ENCODE results near the gene GULP1.

The GULP1 gene

DNA sequence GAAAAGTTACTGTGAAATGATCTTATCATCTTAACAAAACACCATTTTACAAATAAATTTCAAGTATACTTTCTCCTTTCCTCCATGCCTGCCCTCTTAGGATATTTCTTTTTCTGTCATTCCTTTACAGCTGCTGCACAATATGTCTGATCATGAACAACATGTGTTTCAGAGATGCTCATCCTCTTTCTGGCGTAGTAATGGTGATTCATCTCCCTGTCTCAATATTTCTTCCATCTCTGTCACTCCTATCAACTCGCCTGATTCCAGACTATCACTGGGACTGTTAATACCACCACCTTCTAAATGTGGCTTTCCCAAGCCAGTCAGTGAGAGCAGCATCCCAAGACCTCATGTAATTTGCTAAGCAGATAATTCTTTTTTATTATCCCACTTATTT, 290.5 kb downstream of the GULP1 start:
- ATAC-seq, result no peak

DNA sequence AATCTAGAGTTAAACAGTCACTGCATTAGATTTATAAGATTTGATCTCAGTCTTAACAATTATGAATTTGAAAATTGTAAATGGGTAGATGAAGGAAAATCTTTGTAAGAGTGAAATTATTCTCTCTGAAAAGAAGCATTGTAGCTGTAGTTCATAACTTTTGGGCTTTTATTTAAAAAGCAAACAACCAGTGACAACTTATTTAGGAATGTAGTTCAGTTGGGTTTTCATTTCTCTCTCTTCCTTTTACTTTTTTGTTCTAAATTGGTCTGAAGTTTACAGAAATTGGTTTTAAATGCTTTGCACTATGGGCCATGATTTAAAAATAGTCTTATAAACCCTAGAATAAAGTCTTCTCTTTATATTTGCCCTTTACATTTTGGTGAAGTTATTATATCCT, 296.6 kb downstream of the GULP1 start:
- ATAC-seq, result no peak
- TF ChIP-seq TCF4 (CRISPR knock-in tag; IDR thresholded peaks at IDR 0.05; ENCODE audit: borderline replicate concordance) (no peak), ISL1 (CRISPR knock-in tag; IDR thresholded peaks at IDR 0.05) (no peak), GLIS3 (CRISPR knock-in tag; IDR thresholded peaks at IDR 0.05) (no peak), ZFP3 (CRISPR knock-in tag; IDR thresholded peaks at IDR 0.05) (no peak), SNAI2 (CRISPR knock-in tag; IDR thresholded peaks at IDR 0.05) (no peak), ARNTL (CRISPR knock-in tag; IDR thresholded peaks at IDR 0.05; ENCODE audit: borderline replicate concordance, low read depth) (no peak), TOX (CRISPR knock-in tag; IDR thresholded peaks at IDR 0.05; ENCODE audit: borderline replicate concordance) (no peak), ESRRG (CRISPR knock-in tag; IDR thresholded peaks at IDR 0.05) (no peak), ZC3H10 (CRISPR knock-in tag; IDR thresholded peaks at IDR 0.05) (no peak), RARB (CRISPR knock-in tag; IDR thresholded peaks at IDR 0.05) (no peak), PPARA (CRISPR knock-in tag; IDR thresholded peaks at IDR 0.05; ENCODE audit: borderline replicate concordance) (no peak), CSDC2 (CRISPR knock-in tag; IDR thresholded peaks at IDR 0.05) (no peak), ZNF565 (CRISPR knock-in tag; conservative IDR thresholded peaks at IDR 0.05; ENCODE audit: low read depth) (no peak)
- TF ChIP-seq, protein P1, sequence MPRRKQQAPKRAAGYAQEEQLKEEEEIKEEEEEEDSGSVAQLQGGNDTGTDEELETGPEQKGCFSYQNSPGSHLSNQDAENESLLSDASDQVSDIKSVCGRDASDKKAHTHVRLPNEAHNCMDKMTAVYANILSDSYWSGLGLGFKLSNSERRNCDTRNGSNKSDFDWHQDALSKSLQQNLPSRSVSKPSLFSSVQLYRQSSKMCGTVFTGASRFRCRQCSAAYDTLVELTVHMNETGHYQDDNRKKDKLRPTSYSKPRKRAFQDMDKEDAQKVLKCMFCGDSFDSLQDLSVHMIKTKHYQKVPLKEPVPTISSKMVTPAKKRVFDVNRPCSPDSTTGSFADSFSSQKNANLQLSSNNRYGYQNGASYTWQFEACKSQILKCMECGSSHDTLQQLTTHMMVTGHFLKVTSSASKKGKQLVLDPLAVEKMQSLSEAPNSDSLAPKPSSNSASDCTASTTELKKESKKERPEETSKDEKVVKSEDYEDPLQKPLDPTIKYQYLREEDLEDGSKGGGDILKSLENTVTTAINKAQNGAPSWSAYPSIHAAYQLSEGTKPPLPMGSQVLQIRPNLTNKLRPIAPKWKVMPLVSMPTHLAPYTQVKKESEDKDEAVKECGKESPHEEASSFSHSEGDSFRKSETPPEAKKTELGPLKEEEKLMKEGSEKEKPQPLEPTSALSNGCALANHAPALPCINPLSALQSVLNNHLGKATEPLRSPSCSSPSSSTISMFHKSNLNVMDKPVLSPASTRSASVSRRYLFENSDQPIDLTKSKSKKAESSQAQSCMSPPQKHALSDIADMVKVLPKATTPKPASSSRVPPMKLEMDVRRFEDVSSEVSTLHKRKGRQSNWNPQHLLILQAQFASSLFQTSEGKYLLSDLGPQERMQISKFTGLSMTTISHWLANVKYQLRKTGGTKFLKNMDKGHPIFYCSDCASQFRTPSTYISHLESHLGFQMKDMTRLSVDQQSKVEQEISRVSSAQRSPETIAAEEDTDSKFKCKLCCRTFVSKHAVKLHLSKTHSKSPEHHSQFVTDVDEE (CRISPR knock-in tag; IDR thresholded peaks at IDR 0.05), result no peak
- TF ChIP-seq, protein P2, sequence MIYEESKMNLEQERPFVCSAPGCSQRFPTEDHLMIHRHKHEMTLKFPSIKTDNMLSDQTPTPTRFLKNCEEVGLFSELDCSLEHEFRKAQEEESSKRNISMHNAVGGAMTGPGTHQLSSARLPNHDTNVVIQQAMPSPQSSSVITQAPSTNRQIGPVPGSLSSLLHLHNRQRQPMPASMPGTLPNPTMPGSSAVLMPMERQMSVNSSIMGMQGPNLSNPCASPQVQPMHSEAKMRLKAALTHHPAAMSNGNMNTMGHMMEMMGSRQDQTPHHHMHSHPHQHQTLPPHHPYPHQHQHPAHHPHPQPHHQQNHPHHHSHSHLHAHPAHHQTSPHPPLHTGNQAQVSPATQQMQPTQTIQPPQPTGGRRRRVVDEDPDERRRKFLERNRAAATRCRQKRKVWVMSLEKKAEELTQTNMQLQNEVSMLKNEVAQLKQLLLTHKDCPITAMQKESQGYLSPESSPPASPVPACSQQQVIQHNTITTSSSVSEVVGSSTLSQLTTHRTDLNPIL (CRISPR knock-in tag; IDR thresholded peaks at IDR 0.05; ENCODE audit: low read depth), result no peak
- TF ChIP-seq, protein P3, sequence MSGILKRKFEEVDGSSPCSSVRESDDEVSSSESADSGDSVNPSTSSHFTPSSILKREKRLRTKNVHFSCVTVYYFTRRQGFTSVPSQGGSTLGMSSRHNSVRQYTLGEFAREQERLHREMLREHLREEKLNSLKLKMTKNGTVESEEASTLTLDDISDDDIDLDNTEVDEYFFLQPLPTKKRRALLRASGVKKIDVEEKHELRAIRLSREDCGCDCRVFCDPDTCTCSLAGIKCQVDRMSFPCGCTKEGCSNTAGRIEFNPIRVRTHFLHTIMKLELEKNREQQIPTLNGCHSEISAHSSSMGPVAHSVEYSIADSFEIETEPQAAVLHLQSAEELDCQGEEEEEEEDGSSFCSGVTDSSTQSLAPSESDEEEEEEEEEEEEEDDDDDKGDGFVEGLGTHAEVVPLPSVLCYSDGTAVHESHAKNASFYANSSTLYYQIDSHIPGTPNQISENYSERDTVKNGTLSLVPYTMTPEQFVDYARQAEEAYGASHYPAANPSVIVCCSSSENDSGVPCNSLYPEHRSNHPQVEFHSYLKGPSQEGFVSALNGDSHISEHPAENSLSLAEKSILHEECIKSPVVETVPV (CRISPR knock-in tag; IDR thresholded peaks at IDR 0.05), result no peak

More for the DNA sequence above, 290.5 kb downstream of the GULP1 start:
- TF ChIP-seq ARNTL (CRISPR knock-in tag; IDR thresholded peaks at IDR 0.05; ENCODE audit: borderline replicate concordance, low read depth) (no peak), GLIS3 (CRISPR knock-in tag; IDR thresholded peaks at IDR 0.05) (no peak), PPARA (CRISPR knock-in tag; IDR thresholded peaks at IDR 0.05; ENCODE audit: borderline replicate concordance) (no peak), OSR1 (CRISPR knock-in tag; IDR thresholded peaks at IDR 0.05) (no peak), ZNF70 (CRISPR knock-in tag; IDR thresholded peaks at IDR 0.05) (no peak), CSDC2 (CRISPR knock-in tag; IDR thresholded peaks at IDR 0.05) (no peak), TOX (CRISPR knock-in tag; IDR thresholded peaks at IDR 0.05; ENCODE audit: borderline replicate concordance) (no peak), ZFP30 (CRISPR knock-in tag; IDR thresholded peaks at IDR 0.05) (no peak), ESRRG (CRISPR knock-in tag; IDR thresholded peaks at IDR 0.05) (no peak), ISL1 (CRISPR knock-in tag; IDR thresholded peaks at IDR 0.05) (no peak)
- TF ChIP-seq, protein P1 (CRISPR knock-in tag; IDR thresholded peaks at IDR 0.05), result no peak
- TF ChIP-seq, protein P4, sequence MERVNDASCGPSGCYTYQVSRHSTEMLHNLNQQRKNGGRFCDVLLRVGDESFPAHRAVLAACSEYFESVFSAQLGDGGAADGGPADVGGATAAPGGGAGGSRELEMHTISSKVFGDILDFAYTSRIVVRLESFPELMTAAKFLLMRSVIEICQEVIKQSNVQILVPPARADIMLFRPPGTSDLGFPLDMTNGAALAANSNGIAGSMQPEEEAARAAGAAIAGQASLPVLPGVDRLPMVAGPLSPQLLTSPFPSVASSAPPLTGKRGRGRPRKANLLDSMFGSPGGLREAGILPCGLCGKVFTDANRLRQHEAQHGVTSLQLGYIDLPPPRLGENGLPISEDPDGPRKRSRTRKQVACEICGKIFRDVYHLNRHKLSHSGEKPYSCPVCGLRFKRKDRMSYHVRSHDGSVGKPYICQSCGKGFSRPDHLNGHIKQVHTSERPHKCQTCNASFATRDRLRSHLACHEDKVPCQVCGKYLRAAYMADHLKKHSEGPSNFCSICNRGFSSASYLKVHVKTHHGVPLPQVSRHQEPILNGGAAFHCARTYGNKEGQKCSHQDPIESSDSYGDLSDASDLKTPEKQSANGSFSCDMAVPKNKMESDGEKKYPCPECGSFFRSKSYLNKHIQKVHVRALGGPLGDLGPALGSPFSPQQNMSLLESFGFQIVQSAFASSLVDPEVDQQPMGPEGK (CRISPR knock-in tag; IDR thresholded peaks at IDR 0.05; ENCODE audit: borderline replicate concordance), result no peak
- TF ChIP-seq, protein P5, sequence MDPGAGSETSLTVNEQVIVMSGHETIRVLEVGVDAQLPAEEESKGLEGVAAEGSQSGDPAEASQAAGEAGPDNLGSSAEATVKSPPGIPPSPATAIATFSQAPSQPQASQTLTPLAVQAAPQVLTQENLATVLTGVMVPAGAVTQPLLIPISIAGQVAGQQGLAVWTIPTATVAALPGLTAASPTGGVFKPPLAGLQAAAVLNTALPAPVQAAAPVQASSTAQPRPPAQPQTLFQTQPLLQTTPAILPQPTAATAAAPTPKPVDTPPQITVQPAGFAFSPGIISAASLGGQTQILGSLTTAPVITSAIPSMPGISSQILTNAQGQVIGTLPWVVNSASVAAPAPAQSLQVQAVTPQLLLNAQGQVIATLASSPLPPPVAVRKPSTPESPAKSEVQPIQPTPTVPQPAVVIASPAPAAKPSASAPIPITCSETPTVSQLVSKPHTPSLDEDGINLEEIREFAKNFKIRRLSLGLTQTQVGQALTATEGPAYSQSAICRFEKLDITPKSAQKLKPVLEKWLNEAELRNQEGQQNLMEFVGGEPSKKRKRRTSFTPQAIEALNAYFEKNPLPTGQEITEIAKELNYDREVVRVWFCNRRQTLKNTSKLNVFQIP (CRISPR knock-in tag; IDR thresholded peaks at IDR 0.05; ENCODE audit: borderline replicate concordance, low read depth), result no peak
- TF ChIP-seq, protein P2 (CRISPR knock-in tag; IDR thresholded peaks at IDR 0.05; ENCODE audit: low read depth), result no peak
